ENCODE results near the gene PHF21A.

DNA sequence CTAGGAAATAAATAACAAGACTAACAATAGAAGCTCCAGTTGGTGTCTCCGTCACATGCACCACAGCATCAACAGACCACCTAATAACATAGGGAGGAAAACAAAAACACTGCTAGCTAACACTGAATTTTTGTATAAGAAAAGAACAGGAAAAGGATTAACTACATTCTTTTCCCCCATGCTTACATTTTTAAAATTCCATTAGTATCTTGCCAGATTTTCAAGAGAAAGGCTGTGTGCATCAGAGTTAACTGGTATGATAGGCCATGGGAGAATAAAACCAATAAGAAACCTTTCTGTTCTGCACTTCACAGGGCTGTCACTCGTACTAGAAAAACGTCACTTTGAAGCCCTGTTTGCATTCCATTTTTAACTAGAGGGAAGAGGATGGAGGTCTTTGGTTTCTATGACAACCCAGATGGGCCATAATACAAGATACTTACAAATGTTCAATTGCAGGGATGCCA, 119.8 kb downstream of the PHF21A start:
- TF ChIP-seq, protein P1, sequence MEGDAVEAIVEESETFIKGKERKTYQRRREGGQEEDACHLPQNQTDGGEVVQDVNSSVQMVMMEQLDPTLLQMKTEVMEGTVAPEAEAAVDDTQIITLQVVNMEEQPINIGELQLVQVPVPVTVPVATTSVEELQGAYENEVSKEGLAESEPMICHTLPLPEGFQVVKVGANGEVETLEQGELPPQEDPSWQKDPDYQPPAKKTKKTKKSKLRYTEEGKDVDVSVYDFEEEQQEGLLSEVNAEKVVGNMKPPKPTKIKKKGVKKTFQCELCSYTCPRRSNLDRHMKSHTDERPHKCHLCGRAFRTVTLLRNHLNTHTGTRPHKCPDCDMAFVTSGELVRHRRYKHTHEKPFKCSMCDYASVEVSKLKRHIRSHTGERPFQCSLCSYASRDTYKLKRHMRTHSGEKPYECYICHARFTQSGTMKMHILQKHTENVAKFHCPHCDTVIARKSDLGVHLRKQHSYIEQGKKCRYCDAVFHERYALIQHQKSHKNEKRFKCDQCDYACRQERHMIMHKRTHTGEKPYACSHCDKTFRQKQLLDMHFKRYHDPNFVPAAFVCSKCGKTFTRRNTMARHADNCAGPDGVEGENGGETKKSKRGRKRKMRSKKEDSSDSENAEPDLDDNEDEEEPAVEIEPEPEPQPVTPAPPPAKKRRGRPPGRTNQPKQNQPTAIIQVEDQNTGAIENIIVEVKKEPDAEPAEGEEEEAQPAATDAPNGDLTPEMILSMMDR (IDR thresholded peaks at IDR 0.05; ENCODE audit: low read length): no peak
- TF ChIP-seq EZH2 (IDR thresholded peaks at IDR 0.05; ENCODE audit: borderline replicate concordance, low read length): no peak

Data from OCI-LY1 (cell line).